SK-N-SH (cell line): ENCODE results near the gene GINS3. TPM values are rescaled to one million over a fixed set of nuclear protein-coding genes. Genes with fewer than 3 reads are reported as not detected.

Experiments
- CTCF ChIA-PET: fragments of 300-600, 350-600 bp; formaldehyde crosslinking; extraction: SDS; loops from one replicate; lab custom pipeline; 2021; lab: Yijun Ruan, JAX
- POLR2A ChIA-PET: fragments of 350-600 bp; sonication (Branson Sonifier 250); formaldehyde crosslinking; extraction: SDS; loops from one replicate; lab custom pipeline; 2020; ENCODE audit warnings: antibody characterized with exemption, inconsistent platforms; lab: Yijun Ruan, JAX
- DNase-seq: peaks from one replicate; pipeline ENCODE4 v3.0.0; 2012
- H2AFZ ChIP-seq: fragments of 200-600 bp; sonication (generic); 2 replicates; pipeline ENCODE4 v1.8.1; 2016; ENCODE audit warnings: antibody characterized with exemption, mild to moderate bottlenecking, low read depth
- H3F3A ChIP-seq: fragments of 200-600 bp; sonication (generic); replicated peaks from 2 replicates; pipeline ENCODE3; 2016; ENCODE audit warnings: antibody characterized with exemption, mild to moderate bottlenecking; ENCODE audit not compliant: insufficient read depth
- H3K27ac ChIP-seq, 2 experiments: fragments of 200-500 bp in 1 of 2; fragments of 200-600 bp in 1 of 2; sonication (Bioruptor generic) in 1 of 2; sonication (generic), shearing (Covaris generic) in 1 of 2; 2 replicates each; pipeline versions ENCODE4 v1.5.1 to v1.6.1; 2014 to 2016; ENCODE audit warnings: low read depth in 2 of 2, inconsistent platforms in 1 of 2, low read length in 1 of 2, mild to moderate bottlenecking in 1 of 2, mixed read lengths in 1 of 2
- H3K27me3 ChIP-seq: fragments of 200-600 bp; sonication (generic), shearing (Covaris generic); 2 replicates; pipeline ENCODE4 v1.6.1; 2016; ENCODE audit warnings: mixed run types; ENCODE audit not compliant: insufficient read depth
- H3K36me3 ChIP-seq, 2 experiments: fragments of 200-500 bp in 1 of 2; fragments of 200-600 bp in 1 of 2; sonication (Bioruptor generic) in 1 of 2; sonication (generic) in 1 of 2; replicated peaks in 1 of 2; 2 replicates each; pipeline versions ENCODE3 to v1.5.1; 2014 to 2016; ENCODE audit warnings: low read length in 1 of 2, mild to moderate bottlenecking in 1 of 2; ENCODE audit not compliant: insufficient read depth in 2 of 2, control insufficient read depth in 1 of 2
- H3K4me1 ChIP-seq, 2 experiments: fragments of 200-500 bp in 1 of 2; fragments of 200-600 bp in 1 of 2; sonication (Bioruptor generic) in 1 of 2; sonication (generic), shearing (Covaris generic) in 1 of 2; 2 replicates each; pipeline versions ENCODE4 v1.5.1 to v1.6.1; 2014 to 2016; ENCODE audit warnings: low read depth in 1 of 2, low read length in 1 of 2, mixed run types in 1 of 2; ENCODE audit not compliant: insufficient read depth in 2 of 2, control insufficient read depth in 1 of 2
- H3K4me2 ChIP-seq: fragments of 200-600 bp; sonication (generic), shearing (Covaris generic); 2 replicates; pipeline ENCODE4 v1.6.1; 2017; ENCODE audit warnings: mixed run types
- H3K4me3 ChIP-seq, 2 experiments: fragments of 200-500 bp in 1 of 2; fragments of 200-600 bp in 1 of 2; sonication (Bioruptor generic) in 1 of 2; sonication (generic), shearing (Covaris generic) in 1 of 2; 2 replicates each; pipeline versions ENCODE4 v1.5.1 to v1.8.1; 2014 to 2016; ENCODE audit warnings: low read depth in 2 of 2, inconsistent platforms in 1 of 2, low read length in 1 of 2, mild to moderate bottlenecking in 1 of 2, mixed read lengths in 1 of 2, moderate library complexity in 1 of 2
- H3K79me2 ChIP-seq: fragments of 200-600 bp; sonication (generic); 2 replicates; pipeline ENCODE4 v1.8.1; 2017; ENCODE audit warnings: mild to moderate bottlenecking; ENCODE audit not compliant: insufficient read depth
- H3K9ac ChIP-seq: fragments of 200-600 bp; sonication (generic); 2 replicates; pipeline ENCODE4 v1.6.1; 2017; ENCODE audit warnings: mixed run types
- H3K9me2 ChIP-seq: fragments of 200-600 bp; sonication (generic); 2 replicates; pipeline ENCODE4 v1.6.1; 2017; ENCODE audit warnings: mixed run types
- H3K9me3 ChIP-seq: fragments of 200-600 bp; sonication (generic); 2 replicates; pipeline ENCODE4 v1.6.1; 2017; ENCODE audit warnings: mixed run types, mild to moderate bottlenecking, moderate library complexity
- H4K20me1 ChIP-seq: fragments of 200-600 bp; sonication (generic); 2 replicates; pipeline ENCODE4 v1.6.1; 2017; ENCODE audit warnings: mild to moderate bottlenecking, mixed run types; ENCODE audit not compliant: insufficient read depth
- CHD2 ChIP-seq: fragments of 150-350 bp; IDR thresholded peaks from 2 replicates; pipeline ENCODE4 v1.6.1; 2018; ENCODE audit warnings: low read length; ENCODE audit not compliant: partially characterized antibody
- GABPA ChIP-seq: IDR thresholded peaks from 2 replicates; pipeline ENCODE4 v1.4.0; 2012; ENCODE audit warnings: low read depth, mild to moderate bottlenecking
- POLR2AphosphoS5 ChIP-seq: IDR thresholded peaks from 2 replicates; pipeline ENCODE4 v1.6.1; 2012; ENCODE audit warnings: low read depth, low read length
- REST ChIP-seq: IDR thresholded peaks from 2 replicates; pipeline ENCODE4 v1.6.1; 2012; ENCODE audit warnings: mild to moderate bottlenecking, low read depth, low read length, moderate library complexity
- WGBS: methylation state at CpG from one replicate; pipeline ENCODE4 v1.1.6; 2017; ENCODE audit warnings: low lambda C conversion rate; 5-methylcytosine and 5-hydroxymethylcytosine counted together
- polyA plus RNA-seq, 3 experiments: library from polyadenylated mRNA; depleted of rRNA; stranded (reverse); fragments of >200 nt; gene quantifications; 2 replicates each; pipeline ENCODE4 v1.2.3, GENCODE V29; 2012
- TF ChIP-seq, protein P1 (sequence below): fragments of 200-600 bp; sonication (generic); IDR thresholded peaks from 2 replicates; pipeline ENCODE4 v1.6.1; 2017; ENCODE audit warnings: antibody characterized with exemption, mild to moderate bottlenecking, moderate library complexity

Gene GINS3
- polyA plus RNA-seq, 1 of the 3 experiments (the other 2 are of a cell fraction), result 8.7 TPM

DNA sequence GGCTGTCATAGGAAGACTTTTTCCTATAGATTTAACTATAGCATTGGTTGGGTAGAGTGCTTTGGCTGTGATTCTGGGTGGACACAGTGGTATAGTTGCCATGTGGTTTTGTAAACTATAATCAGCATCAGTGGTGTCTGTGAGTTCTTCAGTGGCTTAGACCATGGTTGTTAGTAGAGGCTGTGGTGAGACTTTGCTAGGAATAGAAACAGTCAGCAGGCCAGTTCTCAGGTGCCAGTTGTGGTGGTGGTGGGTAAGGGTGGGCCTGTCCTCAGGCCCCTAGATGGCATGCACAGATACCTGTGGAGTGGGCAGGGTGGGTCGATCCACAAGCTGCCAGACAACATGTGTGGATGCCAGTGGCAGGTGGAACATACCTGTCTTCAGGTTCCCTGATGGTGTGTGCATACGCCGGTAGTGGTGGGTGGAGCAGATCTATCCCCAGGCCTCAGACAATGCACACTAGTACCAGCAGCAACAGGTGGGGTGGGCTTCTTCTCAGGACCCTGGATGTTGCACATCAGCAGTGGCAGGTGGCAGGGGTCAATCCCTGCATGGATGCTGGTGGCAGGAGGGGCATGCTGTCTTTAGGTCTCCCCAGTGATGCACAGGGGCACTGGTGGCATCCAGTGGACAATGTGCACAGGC, 28.4 kb upstream of the GINS3 start:
- no peaks in the 10 kb centered on the region for H3K27me3 ChIP-seq
- POLR2A ChIA-PET, result no interaction called here

More for the DNA sequence above, 28.4 kb upstream of the GINS3 start:
- TF ChIP-seq POLR2AphosphoS5, result no peak
- TF ChIP-seq REST, result no peak
- no peak for TF ChIP-seq GABPA
- TF ChIP-seq, protein P1, sequence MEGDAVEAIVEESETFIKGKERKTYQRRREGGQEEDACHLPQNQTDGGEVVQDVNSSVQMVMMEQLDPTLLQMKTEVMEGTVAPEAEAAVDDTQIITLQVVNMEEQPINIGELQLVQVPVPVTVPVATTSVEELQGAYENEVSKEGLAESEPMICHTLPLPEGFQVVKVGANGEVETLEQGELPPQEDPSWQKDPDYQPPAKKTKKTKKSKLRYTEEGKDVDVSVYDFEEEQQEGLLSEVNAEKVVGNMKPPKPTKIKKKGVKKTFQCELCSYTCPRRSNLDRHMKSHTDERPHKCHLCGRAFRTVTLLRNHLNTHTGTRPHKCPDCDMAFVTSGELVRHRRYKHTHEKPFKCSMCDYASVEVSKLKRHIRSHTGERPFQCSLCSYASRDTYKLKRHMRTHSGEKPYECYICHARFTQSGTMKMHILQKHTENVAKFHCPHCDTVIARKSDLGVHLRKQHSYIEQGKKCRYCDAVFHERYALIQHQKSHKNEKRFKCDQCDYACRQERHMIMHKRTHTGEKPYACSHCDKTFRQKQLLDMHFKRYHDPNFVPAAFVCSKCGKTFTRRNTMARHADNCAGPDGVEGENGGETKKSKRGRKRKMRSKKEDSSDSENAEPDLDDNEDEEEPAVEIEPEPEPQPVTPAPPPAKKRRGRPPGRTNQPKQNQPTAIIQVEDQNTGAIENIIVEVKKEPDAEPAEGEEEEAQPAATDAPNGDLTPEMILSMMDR, result no peak
- TF ChIP-seq CHD2, result no peak
- Histone ChIP-seq H4K20me1 (no peaks in the 10 kb centered on the region), H3K9me2 (no peaks in the 10 kb centered on the region), H3F3A (peaks cover 6% of the 10 kb centered on the region), H3K79me2 (no peaks in the 10 kb centered on the region), H2AFZ (no peak overlapping the region), H3K27ac (no peak overlapping the region), H3K4me1 (no peaks in the 10 kb centered on the region), H3K4me2 (no peak overlapping the region), H3K9ac (no peak overlapping the region), H3K36me3 (no peaks in the 10 kb centered on the region), H3K9me3 (no peaks in the 10 kb centered on the region), H3K4me3 (no peak overlapping the region)
- 67% methylated on average over 3 of the region's 3 CpGs for WGBS
- CTCF ChIA-PET, result interaction anchor here (0.7 to 1.2 kb wide), 3 partner anchors 14 to 373 kb away, joined by 3 read pairs; no protein-coding TSS in a partner anchor
- no peak for DNase-seq
